Activated CD8-positive, alpha-beta memory T cell treated with anti-CD3 and anti-CD28 coated beads for 4 hours (primary cell): ENCODE results near the gene BCKDK.
"Not testable (repeated sequence)": the region's sequence is repeated elsewhere in the genome, so short reads cannot be mapped to it uniquely, and the experiment has no call there.

Experiments used
- DNase-seq, 2 donors: peaks; one replicate each; pipeline ENCODE4 v3.0.0-alpha.2; 2020; ENCODE audit warnings: low read depth in 2 of 2

The BCKDK gene

GRCh38 chr16:31142109-31143010 lies 34.2 kb downstream of the BCKDK start:
- peak; percentile 94 to 96 for DNase-seq

- no peak for DNase-seq
These were observed 35.0 kb downstream of the BCKDK start for GRCh38 chr16:31143011-31143693.

- no peak for DNase-seq
These were observed 35.5 kb downstream of the BCKDK start for GRCh38 chr16:31143694-31144148.

- DNase-seq = not testable (repeated sequence)
These were observed 36.2 kb downstream of the BCKDK start for GRCh38 chr16:31144418-31144817.

GRCh38 chr16:31145398-31145990 lies 37.3 kb downstream of the BCKDK start:
- DNase-seq = no peak

GRCh38 chr16:31147574-31147973 lies 39.4 kb downstream of the BCKDK start:
- DNase-seq = no peak

GRCh38 chr16:31148281-31148728 lies 40.1 kb downstream of the BCKDK start:
- no peak for DNase-seq

- DNase-seq = no peak
These were observed 40.7 kb downstream of the BCKDK start for GRCh38 chr16:31148896-31149295.

- no peak for DNase-seq
These were observed 41.1 kb downstream of the BCKDK start for GRCh38 chr16:31149332-31149731.

- no peak for DNase-seq
These were observed 42.0 kb downstream of the BCKDK start, which contains the start of gene PRSS36 for GRCh38 chr16:31149894-31150890. PRSS36 (minus strand) TSS chr16:31150066; CDS start chr16:31150035, 31 bp downstream.

- DNase-seq = not testable (repeated sequence)
These were observed 42.8 kb downstream of the BCKDK start for GRCh38 chr16:31150976-31151375.

GRCh38 chr16:31157136-31157535 lies 49.0 kb downstream of the BCKDK start:
- no peak for DNase-seq
